Liver (tissue), 9 donors: Measurements from ENCODE around the gene CDC5L. TPM values are rescaled to one million over a fixed set of nuclear protein-coding genes. Genes with fewer than 3 reads are reported as not detected.

ENCODE experiments used
- DNase-seq: peaks from one replicate; pipeline ENCODE4 v3.0.0-alpha.2; 2017; ENCODE audit warnings: low spot score
- H3K27ac ChIP-seq, 2 donors: one replicate each; pipeline ENCODE4 v1.7.0; 2013; ENCODE audit warnings: inconsistent platforms in 2 of 2, low read length in 2 of 2, control low read depth in 1 of 2, low read depth in 1 of 2, mild to moderate bottlenecking in 1 of 2
- H3K27me3 ChIP-seq, 4 donors: one replicate each; pipeline versions ENCODE4 v1.6.1 to v1.7.0; 2013; ENCODE audit warnings: low read length in 3 of 4, inconsistent platforms in 1 of 4, mild to moderate bottlenecking in 1 of 4, moderate library complexity in 1 of 4; ENCODE audit not compliant: control insufficient read depth in 4 of 4, insufficient read depth in 4 of 4
- H3K36me3 ChIP-seq, 4 donors: one replicate each; pipeline versions ENCODE4 v1.6.1 to v1.7.0; 2013; ENCODE audit warnings: low read length in 3 of 4, mild to moderate bottlenecking in 3 of 4, low read depth in 1 of 4, moderate library complexity in 1 of 4; ENCODE audit not compliant: control insufficient read depth in 4 of 4, insufficient read depth in 3 of 4
- H3K4me1 ChIP-seq, 4 donors: one replicate each; pipeline versions ENCODE4 v1.6.1 to v1.7.0; 2013; ENCODE audit warnings: low read length in 3 of 4, mild to moderate bottlenecking in 3 of 4, moderate library complexity in 1 of 4; ENCODE audit not compliant: control insufficient read depth in 4 of 4, insufficient read depth in 4 of 4
- H3K4me3 ChIP-seq, 3 donors: one replicate each; pipeline versions ENCODE4 v1.6.1 to v1.7.0; 2013; ENCODE audit warnings: low read length in 3 of 3, control low read depth in 1 of 3, low read depth in 1 of 3, mild to moderate bottlenecking in 1 of 3
- H3K9ac ChIP-seq, 2 donors: one replicate each; pipeline ENCODE4 v1.7.0; 2013; ENCODE audit warnings: low read length in 2 of 2, mild to moderate bottlenecking in 2 of 2, moderate library complexity in 2 of 2, control low read depth in 1 of 2, low read depth in 1 of 2
- H3K9me3 ChIP-seq, 4 donors: one replicate each; pipeline versions ENCODE4 v1.6.1 to v1.7.0; 2013; ENCODE audit warnings: low read length in 3 of 4; ENCODE audit not compliant: control insufficient read depth in 4 of 4
- ATF3 ChIP-seq: IDR thresholded peaks from 2 replicates; pipeline ENCODE4 v1.6.1; 2016; ENCODE audit warnings: antibody characterized with exemption
- CTCF ChIP-seq: fragments of 150-350 bp; IDR thresholded peaks from 2 replicates; pipeline ENCODE4 v1.5.1; 2017; ENCODE audit warnings: improper control_type of control experiment, low read depth, low read length; ENCODE audit not compliant: missing input control
- EGR1 ChIP-seq, 2 donors: IDR thresholded peaks; 2 replicates each; pipeline ENCODE4 v1.6.1; 2016 to 2018; ENCODE audit warnings: antibody characterized with exemption in 2 of 2, low read depth in 2 of 2
- FOXA1 ChIP-seq: IDR thresholded peaks from 2 replicates; pipeline ENCODE4 v1.6.1; 2016; ENCODE audit warnings: antibody characterized with exemption
- FOXA2 ChIP-seq: IDR thresholded peaks from 2 replicates; pipeline ENCODE4 v1.6.1; 2016; ENCODE audit warnings: antibody characterized with exemption
- GABPA ChIP-seq, 2 donors: IDR thresholded peaks in 1 of 2; conservative IDR thresholded peaks in 1 of 2; 2 replicates each; pipeline ENCODE4 v1.6.1; 2016; ENCODE audit warnings: antibody characterized with exemption in 2 of 2, mild to moderate bottlenecking in 1 of 2, moderate library complexity in 1 of 2
- HNF4A ChIP-seq, 2 donors: conservative IDR thresholded peaks; 2 replicates each; pipeline ENCODE4 v1.6.1; 2016; ENCODE audit warnings: antibody characterized with exemption in 2 of 2, mild to moderate bottlenecking in 2 of 2
- HNF4G ChIP-seq: IDR thresholded peaks from 2 replicates; pipeline ENCODE4 v1.6.1; 2016; ENCODE audit warnings: antibody characterized with exemption
- JUND ChIP-seq, 2 donors: IDR thresholded peaks; 2 replicates each; pipeline ENCODE4 v1.6.1; 2016; ENCODE audit warnings: antibody characterized with exemption in 2 of 2
- MAX ChIP-seq: IDR thresholded peaks from 2 replicates; pipeline ENCODE4 v1.6.1; 2016; ENCODE audit warnings: antibody characterized with exemption
- NR2F2 ChIP-seq: IDR thresholded peaks from 2 replicates; pipeline ENCODE4 v1.6.1; 2016; ENCODE audit warnings: antibody characterized with exemption
- RAD21 ChIP-seq, 2 donors: IDR thresholded peaks; 2 replicates each; pipeline ENCODE4 v1.6.1; 2016; ENCODE audit warnings: antibody characterized with exemption in 2 of 2, mild to moderate bottlenecking in 2 of 2
- REST ChIP-seq: IDR thresholded peaks from 2 replicates; pipeline ENCODE4 v1.6.1; 2016; ENCODE audit warnings: antibody characterized with exemption, mild to moderate bottlenecking
- RXRA ChIP-seq, 2 donors: IDR thresholded peaks; 2 replicates each; pipeline ENCODE4 v1.6.1; 2017 to 2018; ENCODE audit warnings: antibody characterized with exemption in 2 of 2, mild to moderate bottlenecking in 1 of 2
- SP1 ChIP-seq: IDR thresholded peaks from 2 replicates; pipeline ENCODE4 v1.6.1; 2018; ENCODE audit warnings: antibody characterized with exemption, mild to moderate bottlenecking
- TAF1 ChIP-seq: conservative IDR thresholded peaks from 2 replicates; pipeline ENCODE4 v1.6.1; 2016; ENCODE audit warnings: antibody characterized with exemption, mild to moderate bottlenecking
- YY1 ChIP-seq: IDR thresholded peaks from 2 replicates; pipeline ENCODE4 v1.6.1; 2016; ENCODE audit warnings: antibody characterized with exemption, mild to moderate bottlenecking
- ZBTB33 ChIP-seq: IDR thresholded peaks from 2 replicates; pipeline ENCODE4 v1.6.1; 2016; ENCODE audit warnings: antibody characterized with exemption
- WGBS: extraction: QIAGEN DNeasy Blood & Tissue Kit; methylation state at CpG from one replicate; pipeline ENCODE4 v1.1.7; 2013; 5-methylcytosine and 5-hydroxymethylcytosine counted together
- polyA plus RNA-seq, 2 donors: library from polyadenylated mRNA; stranded (reverse) in 1 of 2; unstranded in 1 of 2; fragments of 200-250 nt in 1 of 2; fragments of >200 nt in 1 of 2; fragmentation: Nextera tagmentation in 1 of 2; extraction: Ambion mirVana in 1 of 2; gene quantifications; one replicate each; pipeline versions ENCODE4 v1.2.1 to v1.2.3, GENCODE V29; 2013 to 2015
- total RNA-seq, 2 donors: library from RNA; depleted of rRNA; stranded (reverse); fragments of >200 nt; gene quantifications; one replicate each; pipeline ENCODE4 v1.2.3, GENCODE V29; 2014
- donor health status: healthy.
- donor health status: healthy.
- donor health status: healthy.
- donor health status: healthy.
- donor health status: healthy.

The CDC5L gene
- total and polyA plus RNA-seq, 4 donors = 5.4 to 12.3 (median 11.0) TPM

- Histone ChIP-seq H3K4me1 (no peaks in the 10 kb centered on the region), H3K27ac (no peak overlapping the region), H3K4me3 (no peak overlapping the region), H3K9ac (no peak overlapping the region), H3K9me3 (no peaks in the 10 kb centered on the region), H3K36me3 (no peaks in the 10 kb centered on the region), H3K27me3 (no peaks in the 10 kb centered on the region)
- no peak for DNase-seq
- TF ChIP-seq EGR1 (IDR thresholded peaks at IDR 0.05; ENCODE audit: low read depth in 2 of 2) = no peak
- no peak for TF ChIP-seq RXRA (IDR thresholded peaks at IDR 0.05)
- no peak for TF ChIP-seq NR2F2
- TF ChIP-seq YY1 = no peak
- no peak for TF ChIP-seq TAF1
- TF ChIP-seq GABPA (IDR thresholded peaks at IDR 0.05 in 1 of 2, conservative IDR thresholded peaks at IDR 0.05 in 1 of 2) = no peak
- TF ChIP-seq ZBTB33 = no peak
- TF ChIP-seq FOXA1 = no peak
- TF ChIP-seq SP1 = no peak
- no peak for TF ChIP-seq CTCF
- no peak for TF ChIP-seq MAX
- no peak for TF ChIP-seq FOXA2
- TF ChIP-seq RAD21 (IDR thresholded peaks at IDR 0.05) = no peak
- no peak for TF ChIP-seq HNF4A (conservative IDR thresholded peaks at IDR 0.05)
- TF ChIP-seq REST = no peak
- TF ChIP-seq JUND (IDR thresholded peaks at IDR 0.05) = no peak
- no peak for TF ChIP-seq ATF3
- TF ChIP-seq HNF4G = no peak
- WGBS = 78% methylated on average over 6 of the region's 6 CpGs
These were observed 81.3 kb downstream of the CDC5L start for GRCh38 chr6:44468835-44469234.

GRCh38 chr6:44470115-44470464 is 82.6 kb downstream of the CDC5L start:
- H3K9me3 ChIP-seq = no peaks in the 10 kb centered on the region
- no peaks in the 10 kb centered on the region for H3K4me1 ChIP-seq
- no peak overlapping the region for H3K4me3 ChIP-seq
- no peaks in the 10 kb centered on the region for H3K27me3 ChIP-seq
- 60% methylated on average over 7 of the region's 7 CpGs for WGBS
- H3K27ac ChIP-seq = no peak overlapping the region
- no peak for TF ChIP-seq FOXA1
- no peak overlapping the region for H3K9ac ChIP-seq
- no peaks in the 10 kb centered on the region for H3K36me3 ChIP-seq
- no peak for DNase-seq
